SK-N-DZ (cell line): ENCODE measurements around the gene YPEL3.

Source experiments
- DNase-seq: peaks from one replicate; pipeline ENCODE4 v3.0.0-alpha.2; 2015; ENCODE audit warnings: low spot score

YPEL3 gene

DNA sequence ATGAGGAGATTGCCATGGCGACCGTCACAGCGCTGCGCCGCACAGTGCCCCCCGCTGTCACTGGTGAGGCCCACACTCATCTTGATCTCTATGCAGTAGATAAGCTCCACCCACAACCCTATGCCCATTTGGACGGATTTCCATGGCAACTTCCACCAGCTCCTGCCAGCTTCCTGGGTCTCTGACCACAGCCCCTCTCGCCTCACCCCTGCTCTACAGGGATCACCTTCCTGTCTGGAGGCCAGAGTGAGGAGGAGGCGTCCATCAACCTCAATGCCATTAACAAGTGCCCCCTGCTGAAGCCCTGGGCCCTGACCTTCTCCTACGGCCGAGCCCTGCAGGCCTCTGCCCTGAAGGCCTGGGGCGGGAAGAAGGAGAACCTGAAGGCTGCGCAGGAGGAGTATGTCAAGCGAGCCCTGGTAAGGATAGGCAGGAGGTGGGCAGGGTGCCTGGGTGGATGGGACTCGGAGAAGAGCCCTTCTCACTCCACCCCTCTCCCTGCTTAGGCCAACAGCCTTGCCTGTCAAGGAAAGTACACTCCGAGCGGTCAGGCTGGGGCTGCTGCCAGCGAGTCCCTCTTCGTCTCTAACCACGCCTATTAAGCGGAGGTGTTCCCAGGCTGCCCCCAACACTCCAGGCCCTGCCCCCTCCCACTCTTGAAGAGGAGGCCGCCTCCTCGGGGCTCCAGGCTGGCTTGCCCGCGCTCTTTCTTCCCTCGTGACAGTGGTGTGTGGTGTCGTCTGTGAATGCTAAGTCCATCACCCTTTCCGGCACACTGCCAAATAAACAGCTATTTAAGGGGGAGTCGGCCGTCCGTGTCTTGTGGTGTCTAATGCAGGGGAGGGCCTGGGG is 26.2 kb downstream of the YPEL3 start:
- no peak for DNase-seq

DNA sequence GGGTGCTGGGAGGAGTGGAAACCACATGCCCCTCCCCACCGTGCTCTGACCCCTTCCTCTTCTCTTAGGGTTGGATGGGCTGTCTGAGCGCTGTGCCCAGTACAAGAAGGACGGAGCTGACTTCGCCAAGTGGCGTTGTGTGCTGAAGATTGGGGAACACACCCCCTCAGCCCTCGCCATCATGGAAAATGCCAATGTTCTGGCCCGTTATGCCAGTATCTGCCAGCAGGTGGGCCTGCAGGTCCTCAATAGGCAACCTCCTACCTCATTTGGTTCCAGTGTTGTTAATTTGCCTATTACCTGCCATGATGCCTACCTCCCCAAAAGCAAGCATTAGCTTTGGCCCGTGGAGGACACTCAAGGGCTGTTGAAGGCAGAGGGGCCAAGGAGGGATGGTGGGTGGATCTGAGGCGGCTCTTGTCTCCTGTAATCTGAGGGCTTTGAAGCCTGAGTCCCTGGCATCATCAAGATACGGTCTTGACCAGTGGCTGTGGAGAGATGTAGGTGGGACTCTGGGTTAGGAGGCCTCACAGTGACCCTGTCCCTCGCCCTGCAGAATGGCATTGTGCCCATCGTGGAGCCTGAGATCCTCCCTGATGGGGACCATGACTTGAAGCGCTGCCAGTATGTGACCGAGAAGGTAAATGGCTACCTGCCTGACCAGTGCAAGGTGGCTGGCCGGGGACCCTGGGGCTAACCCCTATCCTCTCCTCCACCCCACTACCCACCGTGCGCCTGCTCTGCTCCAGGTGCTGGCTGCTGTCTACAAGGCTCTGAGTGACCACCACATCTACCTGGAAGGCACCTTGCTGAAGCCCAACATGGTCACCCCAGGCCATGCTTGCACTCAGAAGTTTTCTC is 27.0 kb downstream of the YPEL3 start:
- DNase-seq, result no peak

DNA sequence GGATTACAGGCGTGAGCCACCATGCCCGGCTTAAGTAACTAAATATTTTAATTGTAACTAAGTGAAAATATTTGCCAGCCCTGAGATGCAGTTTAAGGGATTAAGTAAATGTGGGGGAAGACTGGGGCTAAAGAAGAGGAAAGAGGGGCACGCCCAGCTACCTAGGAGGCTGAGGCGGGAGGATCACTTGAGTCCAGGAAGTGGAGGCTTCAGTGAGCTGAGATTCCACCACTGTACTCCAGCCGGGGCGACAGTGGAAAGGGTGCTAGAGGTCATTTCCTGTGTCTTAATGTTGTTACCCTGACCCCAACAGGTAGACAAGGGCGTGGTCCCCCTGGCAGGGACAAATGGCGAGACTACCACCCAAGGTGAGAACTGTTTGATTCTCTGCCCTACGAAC is 27.7 kb downstream of the YPEL3 start:
- DNase-seq, result no peak

DNA sequence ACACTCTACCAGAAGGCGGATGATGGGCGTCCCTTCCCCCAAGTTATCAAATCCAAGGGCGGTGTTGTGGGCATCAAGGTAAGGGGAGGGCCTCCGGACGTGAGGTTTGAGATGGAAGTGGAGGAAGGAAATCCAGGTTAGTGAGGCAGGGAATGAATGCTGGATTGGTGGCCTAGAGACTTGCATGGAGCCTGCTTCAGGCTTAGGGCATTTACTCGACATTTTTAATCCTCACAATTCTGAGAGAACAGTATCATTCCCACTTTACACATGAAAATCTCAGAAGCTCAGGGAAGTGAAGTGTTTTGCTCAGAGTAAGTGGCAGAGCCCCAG is 28.5 kb downstream of the YPEL3 start:
- no peak for DNase-seq

DNA sequence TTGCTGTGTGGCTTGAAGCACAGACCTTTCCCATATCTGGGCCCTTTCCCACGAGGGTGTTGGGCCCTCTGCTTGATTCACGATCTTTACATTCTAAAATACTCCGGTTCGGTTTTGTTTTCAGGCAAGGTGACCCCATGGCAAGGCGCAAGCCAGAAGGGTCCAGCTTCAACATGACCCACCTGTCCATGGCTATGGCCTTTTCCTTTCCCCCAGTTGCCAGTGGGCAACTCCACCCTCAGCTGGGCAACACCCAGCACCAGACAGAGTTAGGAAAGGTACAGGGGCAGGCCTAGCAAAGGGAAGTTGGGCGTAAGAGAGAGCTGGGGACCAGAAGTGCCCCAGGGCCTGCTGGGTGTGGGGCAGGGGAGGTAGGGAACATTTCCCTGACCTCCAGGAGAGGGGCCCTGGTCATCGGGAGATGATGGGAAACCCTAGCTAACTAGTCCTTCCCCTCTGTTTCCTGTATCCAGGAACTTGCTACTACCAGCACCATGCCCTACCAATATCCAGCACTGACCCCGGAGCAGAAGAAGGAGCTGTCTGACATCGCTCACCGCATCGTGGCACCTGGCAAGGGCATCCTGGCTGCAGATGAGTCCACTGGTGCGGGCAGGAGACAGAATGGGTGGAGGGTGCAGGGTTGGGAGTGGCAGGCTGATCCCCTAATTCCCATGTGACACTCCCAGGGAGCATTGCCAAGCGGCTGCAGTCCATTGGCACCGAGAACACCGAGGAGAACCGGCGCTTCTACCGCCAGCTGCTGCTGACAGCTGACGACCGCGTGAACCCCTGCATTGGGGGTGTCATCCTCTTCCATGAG is 29.0 kb downstream of the YPEL3 start:
- no peak for DNase-seq

DNA sequence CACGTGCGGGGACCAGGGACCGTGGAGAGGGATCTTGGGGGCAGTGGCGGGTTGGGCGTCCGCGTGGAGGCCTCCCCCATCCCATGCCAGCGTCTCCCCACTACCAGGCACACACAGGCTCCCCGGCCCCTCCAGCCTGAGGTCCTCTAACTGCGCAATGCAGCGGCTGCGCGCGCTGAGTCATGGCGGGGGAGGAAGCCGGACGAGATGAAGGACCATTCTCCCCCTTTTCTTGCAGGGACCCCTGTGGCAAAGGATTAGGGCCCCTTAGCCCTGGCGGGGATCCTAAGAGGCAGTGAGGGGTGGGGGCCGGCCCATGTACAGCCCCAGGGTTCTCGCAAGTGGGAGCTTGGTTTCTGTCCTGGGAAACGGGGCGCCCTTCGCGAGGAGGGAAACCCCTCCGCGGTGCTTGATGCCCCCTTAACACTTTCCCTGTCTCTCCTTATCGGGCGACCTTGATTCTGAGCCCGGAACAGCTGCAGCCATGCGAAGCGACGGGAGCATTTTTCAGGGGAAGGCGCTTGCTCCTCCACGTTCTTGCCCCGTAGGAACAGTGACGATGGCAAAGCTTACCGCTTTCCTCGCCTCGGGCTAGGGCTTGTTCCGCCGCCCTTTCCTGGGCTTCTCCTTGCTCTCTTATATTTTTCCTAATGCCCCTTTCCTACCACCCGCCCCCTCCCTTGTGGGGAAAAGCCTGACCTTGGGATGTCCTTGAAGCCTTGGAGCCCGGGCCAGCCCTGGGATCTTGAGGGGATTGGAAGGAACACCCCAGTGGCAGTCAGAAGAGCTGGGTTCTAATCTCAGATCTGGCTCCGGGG is 29.9 kb downstream of the YPEL3 start:
- no peak for DNase-seq

DNA sequence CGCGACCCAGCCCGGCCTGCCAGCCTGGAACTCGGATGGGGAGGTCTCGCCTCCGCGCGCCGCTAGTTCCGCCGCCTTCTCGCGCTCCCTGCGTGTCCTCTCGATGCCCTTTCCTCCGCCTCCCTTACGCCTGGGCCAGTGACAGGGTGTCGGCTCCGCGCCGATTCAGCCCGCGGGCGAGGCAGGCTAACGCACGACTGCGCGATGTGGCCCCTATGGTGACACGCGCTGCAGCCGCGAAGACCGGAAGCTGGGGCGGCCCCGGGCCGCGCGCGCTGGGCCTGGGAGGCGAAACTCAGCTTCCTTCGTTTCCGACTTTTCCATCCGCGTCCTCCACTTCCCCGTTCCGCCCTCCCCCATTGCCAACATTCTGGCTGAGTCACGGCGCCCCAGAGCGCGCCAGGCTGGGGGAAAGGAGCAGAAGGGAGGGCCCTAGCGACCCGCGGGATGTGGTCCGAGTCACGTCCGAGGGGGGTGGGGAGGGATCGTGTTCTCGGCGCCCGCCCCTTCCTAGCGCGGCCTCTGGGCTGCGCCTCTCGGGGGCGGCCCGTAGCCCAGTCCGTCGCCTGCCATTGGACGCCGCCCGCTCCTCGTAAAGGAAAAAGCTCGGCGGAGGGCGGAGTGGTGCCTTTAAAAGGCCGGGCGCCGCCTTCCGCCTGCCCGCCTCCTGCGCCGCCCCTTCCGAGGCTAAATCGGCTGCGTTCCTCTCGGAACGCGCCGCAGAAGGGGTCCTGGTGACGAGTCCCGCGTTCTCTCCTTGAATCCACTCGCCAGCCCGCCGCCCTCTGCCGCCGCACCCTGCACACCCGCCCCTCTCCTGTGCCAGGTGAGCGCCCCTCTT is 30.7 kb downstream of the YPEL3 start, which contains the start of gene ALDOA:
TSS of gene ALDOA (plus strand) at position 659 of the 841 bp plus-strand sequence. CDS start 1,138 bp downstream, outside the sequence.
- DNase-seq, result peak; percentile 96

DNA sequence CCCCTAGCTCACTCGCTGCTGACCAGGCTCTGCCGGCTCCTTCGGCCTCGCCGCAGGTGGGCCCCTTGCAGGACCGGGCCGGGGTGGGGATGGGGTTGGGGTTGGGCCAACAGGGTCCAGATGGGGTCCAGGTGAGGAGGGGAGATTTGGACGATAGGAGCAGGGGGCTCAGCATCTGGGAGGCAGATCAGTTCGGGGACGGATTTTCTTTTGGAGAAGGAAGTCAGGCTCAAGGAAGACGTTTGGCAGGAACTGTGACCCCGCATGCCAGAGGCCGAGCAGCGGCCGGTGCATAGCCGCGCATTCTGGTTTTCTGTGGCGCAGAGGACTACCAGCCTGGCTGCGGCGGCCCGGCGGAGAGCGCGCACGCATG is 31.3 kb downstream of the YPEL3 start:
- DNase-seq, result no peak

DNA sequence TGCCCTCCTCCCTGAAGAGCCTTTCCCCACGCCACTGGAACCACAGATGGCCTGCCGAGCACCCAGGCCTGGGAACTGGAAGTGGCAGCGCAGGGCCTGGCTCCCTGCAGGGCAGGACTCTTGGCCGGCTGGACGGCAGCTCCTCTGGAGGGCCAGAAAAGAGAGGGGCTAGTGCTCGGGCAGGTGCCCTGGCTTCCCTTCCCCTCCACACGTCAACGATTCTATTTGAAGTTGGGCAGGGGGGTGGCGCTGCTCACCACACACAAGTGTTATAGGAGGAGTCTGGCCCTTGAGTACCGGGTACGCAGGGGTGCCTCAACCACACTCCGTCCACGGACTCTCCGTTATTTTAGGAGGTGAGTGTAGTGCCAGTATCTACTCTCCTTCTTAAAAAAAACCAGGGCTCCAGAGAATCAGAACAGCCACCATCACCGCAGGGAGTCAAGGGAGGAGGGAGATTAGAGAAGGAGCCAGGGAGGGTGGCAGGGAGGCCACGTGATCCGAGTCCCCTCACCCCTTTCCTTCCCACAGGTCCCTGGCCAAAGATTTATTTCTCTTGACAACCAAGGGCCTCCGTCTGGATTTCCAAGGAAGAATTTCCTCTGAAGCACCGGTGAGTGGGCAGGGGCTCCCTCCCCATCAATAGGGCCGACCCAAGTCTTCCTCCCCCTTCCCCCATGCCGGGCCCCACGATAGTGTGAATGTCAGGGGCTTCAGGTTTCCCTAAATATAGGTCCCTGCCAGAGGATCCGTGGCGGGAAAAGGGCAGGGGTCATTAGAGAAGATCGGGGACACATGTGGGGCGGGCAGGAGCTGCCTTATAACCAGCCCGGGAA is 31.9 kb downstream of the YPEL3 start:
- peak; percentile 74 for DNase-seq

DNA sequence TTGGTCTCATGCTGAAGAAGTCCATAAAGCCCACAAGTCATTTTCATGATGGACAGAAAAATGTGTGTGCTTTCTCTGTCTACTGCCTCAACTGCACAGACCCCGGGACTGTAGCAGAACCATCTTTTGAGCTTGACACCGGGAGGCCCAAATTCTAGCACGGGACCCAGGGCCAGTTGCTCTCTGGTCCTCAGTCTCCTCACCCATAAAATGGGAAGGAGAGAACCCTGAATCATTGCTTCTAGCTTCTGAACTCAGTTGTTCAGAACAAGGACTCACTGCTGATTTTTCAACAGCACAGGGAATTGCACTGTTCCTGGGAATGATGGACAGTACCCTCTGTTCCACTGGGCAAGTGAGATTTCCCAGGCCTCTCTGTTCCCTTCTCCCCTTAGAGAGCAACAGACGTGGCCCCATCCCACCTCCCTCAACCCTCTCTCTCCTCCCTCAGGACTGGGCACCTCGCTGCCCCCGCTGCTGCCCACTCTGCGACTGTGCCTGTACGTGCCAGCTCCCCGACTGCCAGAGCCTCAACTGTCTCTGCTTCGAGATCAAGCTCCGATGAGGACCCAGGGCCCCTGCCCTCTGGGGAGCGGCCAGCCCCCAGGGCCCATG is 32.6 kb downstream of the YPEL3 start:
- no peak for DNase-seq

DNA sequence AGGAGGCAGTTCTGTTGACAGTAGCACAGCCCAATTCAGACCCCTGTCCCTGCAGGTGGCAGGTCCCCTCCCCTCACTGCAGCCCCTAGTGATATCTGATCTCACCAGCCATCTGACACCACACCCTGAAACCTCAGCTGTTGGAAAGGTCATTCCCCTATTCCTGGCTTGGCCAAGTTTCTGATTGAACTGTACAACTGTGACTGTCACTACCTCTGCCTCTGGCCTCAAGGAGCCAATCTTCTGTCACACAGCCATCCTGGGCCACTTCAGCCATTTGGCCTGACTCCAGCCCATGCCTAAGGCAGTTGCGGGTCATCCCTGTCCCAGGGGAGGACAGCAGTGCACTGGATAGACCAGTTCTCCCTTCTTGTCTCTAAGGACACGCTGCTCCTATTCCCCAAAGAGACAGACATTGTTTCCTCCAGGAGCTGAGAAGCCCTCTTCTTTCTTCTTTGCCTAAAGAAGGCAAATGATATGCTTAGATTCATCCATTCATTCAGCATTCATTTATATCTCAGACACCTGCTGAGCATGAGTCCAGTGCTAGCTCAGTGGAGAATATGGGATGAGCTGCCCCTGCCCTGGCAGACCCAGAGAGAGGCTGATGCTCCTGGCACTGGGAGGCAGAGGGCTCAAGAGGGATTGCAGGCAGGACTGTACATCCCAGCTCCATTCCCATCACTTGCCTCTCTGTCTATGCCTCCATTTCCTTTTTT is 35.0 kb downstream of the YPEL3 start:
- no peak for DNase-seq

DNA sequence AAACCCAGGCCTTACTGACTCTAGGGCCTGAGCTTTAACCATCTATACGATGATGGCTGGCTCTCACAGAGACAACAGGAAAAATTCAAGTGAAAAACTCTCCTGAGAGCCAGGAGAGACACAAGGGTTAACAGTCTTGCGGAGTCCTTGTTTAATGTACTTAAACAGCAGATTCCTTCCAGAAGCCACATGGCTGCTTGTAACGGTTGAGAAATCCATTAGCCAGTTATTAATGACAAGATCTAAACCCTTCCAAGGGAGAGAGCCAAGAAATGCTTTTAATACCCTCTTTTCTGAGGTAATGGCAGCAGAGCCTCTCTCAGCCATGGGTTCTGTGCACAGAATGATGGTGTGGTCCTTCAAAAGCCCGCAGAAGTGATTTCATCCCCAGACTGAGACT is 35.7 kb downstream of the YPEL3 start:
- DNase-seq, result no peak

DNA sequence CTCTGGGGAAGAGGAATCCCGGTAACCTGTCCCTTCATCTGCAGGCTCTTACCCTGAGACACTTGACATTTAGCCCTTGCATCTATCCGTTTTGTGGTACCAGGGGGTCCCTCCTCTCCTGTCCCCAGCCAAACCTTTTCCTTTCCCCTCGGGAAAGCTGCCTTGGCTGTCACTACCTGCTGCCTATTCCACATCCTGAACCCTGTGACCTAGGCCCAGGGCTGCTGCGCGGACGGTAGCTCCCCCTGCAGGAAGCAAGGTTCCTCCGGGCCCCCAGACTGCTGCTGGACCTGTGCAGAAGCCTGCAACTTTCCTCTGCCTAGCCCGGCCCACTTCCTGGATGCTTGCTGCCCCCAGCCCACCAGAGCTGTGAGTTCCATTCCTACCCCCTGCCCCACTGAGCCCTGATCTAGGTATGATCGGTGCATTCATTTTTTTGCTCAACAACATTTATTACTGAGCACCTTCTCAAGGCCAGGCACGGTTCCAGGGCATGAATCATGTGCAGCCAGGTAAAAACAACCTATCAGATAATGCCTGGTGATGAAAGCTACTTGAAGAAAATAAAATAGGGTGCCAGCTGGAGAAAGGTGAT is 41.0 kb downstream of the YPEL3 start:
- DNase-seq, result peak; percentile 52

DNA sequence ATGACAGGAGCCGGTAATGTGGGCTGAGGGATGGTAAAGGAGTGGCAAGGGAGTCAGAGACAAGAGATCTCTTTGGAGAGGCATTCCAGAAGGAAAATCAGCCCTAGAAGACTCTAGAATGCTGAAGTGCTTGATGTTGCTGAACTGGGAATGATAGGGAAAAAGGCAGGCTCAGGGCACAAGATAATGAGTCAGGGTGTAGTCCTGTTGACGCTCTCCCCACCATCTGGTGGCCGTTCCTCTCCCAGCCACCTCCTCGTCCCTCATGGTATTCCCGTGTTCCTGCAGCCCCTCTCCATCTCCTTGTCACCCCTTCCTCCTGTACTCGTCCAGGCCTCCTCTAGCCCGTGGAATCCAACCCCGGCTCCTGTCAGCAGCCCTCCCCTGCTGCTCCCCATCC is 41.6 kb downstream of the YPEL3 start:
- no peak for DNase-seq

DNA sequence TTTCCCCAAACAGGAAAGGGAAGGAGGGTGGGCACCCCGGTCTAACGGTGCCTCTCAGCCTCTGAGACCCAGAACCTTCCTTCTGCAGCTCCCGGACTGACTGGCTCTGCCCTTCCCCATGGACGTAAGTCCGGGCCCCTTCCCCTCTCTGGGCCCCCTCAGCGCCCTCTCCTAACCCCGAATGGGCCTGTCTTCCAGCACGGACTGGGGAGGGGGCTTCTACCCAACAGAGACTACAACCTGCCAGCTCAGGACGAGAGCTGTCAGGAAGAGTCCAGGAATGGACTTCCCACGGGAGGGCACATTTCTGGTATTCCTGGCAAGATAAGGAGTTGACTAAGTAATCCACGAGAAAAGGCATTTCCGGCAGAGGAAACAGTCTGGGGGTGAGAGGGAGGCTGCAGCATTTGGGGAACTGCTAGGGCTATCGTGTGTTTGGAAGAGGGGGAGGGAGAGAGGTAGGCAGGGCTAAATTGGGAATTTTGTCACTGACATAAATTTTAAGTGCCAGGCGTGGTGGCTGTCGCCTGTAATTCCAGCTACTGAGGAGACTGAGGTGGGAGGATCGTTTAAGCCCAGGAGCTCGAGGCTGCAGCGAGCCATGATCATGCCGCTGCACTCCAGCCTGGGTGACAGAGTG is 42.5 kb downstream of the YPEL3 start:
- DNase-seq, result no peak

DNA sequence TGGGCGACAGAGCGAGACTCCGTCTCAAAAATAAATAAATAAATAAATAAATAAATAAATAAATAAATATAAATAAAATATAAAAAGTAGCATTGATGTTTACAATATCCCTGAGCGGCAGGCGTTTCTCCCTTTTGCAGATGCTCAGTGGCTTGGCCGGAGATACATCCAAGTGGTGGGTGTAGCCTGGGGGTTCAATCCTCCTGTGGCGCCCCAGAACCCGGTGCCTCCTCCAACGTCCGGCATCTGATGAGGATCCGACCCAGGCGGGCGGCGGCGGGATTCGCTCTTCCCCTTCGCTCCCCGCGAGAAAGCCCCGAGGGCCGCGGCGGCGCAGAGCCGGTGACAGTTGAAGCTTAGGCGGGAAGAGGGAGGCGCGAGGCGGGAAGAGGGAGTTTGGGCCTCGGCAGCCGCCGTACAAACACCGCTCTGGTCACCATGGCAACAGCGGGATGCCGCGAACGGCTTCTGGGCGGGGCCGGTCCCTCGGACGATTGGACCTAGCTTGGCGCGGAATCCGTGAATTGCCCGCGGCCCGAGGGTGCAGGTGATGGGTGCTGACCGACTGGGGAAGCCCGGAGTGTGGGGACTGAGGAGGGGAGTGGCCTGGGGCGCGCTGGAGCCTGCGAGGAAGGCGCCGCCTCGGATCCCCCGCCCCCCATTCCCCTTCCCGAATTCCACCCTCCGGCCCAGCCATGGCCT is 43.2 kb downstream of the YPEL3 start:
- DNase-seq, result peak; percentile 90

DNA sequence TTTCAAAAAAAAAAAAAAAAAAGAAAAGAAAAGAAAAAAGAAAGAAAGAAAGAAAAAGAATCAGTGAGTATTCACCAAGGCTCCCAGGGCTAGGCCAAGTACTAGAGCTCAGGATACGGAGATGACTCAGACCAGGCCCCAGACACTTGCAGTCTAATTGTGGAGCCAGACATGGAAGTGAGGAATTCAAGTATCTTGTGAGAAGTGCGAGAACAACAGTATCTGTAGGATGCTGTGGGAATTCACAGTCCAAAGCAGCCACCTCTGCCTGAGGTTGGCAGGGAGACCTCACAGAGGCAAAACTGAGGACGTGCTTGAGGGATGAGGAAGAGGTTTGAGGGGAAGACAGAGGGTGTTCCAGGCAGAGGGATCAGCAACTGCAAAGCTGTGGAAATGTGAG is 44.5 kb downstream of the YPEL3 start:
- no peak for DNase-seq
